DMS 273 treated with DMSO at 0.1 percent for 48 hours (cell line): Measurements from ENCODE around the gene TMEM176B.

Experiments
- DNase-seq: peaks from one replicate; lab custom pipeline; 2025; lab: John Stamatoyannopoulos, UW

The TMEM176B gene

DNA sequence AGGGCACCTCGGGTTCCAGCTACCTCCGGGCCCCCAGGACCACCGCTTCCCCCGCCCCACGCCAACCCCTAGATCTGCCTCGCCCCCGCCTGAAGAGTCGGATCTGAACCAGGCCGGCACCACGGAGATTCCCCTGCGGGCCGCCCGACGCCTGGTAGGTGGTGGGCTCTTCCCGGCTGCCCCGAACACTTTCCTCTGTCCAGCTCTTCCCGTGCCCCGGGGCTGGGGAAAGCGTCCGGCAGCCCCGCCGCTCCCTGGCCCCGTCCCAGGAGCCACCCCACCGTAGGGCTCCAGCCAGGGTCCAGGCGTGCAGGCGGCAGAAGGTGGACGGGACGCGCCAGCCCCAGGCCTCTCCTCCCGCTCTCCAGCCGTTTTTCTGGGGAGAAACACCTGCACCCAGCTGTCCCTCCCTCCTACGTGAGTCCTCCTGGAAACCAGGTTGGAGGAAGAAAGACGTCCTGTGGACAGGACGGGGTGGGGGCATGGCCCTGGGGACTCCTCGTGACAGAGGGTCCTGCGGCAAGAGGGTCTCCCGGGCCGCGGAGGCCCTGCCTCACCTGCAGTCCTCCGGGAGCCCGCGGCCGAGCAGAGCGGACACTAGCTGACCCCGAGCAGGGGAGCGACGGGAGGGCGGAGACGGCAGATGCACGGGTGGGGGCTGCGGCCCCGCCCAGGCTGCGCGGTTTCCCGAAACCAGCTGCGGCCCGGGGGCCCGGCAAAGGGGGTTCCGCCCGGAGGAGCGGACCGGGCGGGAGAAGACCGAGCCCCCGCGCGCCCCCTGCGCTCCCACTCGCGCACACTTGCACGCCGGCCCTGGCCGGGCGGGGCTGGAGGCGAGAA is at the start of gene TMEM176B:
TMEM176B (minus strand) TSS at position 624 of the 840 bp plus-strand sequence. CDS start 3,795 bp downstream, outside the sequence.
- no peak for DNase-seq

DNA sequence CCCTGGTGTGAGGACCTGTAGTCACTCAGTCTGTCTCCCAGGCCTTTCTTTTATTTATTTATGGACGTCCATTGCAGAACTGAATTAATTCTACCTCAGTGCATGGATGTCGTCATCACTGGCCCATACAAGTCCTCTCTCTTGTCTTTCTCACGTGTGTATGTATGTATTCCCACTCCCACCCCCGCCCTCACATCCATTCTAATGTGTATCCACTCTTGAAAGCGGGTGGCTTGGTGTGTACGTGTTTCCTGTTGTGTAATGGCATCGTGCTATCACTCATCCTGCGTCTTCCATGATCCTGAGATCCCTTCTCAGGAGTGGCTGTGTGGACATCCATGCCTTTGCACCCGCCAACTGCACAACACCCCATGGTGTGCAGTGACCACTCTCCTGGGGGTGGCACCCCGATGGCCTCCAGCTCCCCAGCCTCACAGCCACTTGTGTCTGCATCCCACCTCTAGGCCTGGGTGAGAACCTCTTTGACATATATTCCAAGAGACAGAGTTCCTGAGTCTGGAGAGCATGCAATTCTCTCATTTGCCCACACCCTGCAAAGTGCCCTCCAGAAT is 49.1 kb upstream of the TMEM176B start:
- DNase-seq = no peak

DNA sequence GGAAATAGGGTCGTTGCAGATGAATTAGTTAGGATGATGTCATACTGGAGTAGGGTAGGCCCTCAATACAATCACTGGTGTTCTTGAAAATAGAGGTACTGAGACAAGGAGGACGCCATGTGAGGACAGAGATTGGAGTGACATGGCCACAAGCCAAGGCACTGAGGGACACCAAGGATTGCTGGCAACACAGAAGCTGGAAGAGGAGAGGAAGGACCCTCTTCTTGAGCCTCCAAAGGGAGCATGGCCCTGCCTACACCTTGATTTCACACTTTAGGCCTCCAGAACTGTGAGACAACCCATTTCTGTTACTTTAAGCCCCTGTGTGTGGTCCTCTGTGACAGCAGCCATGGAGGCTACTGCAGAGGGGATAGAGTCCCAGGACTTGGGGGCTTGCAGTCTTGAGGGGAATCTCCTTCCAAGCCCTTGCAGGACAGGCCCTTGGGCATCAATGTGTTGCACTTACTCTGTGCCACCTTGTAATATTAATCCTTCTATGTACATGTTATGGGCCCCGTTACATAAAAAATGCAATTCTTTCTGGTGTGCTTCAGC is 48.5 kb upstream of the TMEM176B start:
- DNase-seq = no peak

DNA sequence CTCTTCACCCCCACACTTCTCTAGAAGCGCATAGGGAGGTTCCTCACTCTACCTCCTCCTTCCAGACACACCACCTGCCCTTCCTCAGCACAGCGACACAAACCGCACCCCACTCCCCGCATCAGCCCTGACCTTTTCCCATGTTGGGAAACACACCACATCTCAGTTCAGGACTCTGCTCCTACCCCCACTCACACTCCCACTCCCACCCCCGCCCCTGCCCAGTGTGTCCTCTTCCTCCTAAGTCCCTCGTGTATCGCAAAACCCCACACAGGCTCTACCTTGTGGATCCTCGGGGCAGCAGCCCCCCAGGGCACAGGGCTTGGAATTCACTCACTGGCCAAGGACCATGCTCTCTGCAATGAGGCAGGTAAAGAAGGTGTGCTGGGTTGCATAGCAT is 47.9 kb upstream of the TMEM176B start:
- no peak for DNase-seq

DNA sequence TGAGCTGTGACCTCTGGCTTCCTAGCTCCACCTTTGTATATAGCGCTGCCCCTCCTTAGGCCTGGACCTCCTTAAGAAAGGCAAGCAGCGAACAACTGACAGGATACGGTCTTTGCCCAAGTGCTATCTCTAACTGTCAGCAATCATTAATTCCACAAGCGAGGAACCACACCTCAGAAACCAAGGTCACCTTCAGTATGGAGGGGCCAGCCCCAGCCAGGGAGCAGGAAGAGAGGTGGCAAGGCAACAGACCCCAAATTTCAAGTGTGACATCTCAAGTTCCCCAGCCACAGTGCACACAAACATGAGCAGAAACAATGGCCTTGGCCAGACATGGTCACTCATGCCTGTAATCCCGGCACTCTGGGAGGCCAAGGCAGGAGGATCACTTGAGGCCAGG is 47.4 kb upstream of the TMEM176B start:
- no peak for DNase-seq

DNA sequence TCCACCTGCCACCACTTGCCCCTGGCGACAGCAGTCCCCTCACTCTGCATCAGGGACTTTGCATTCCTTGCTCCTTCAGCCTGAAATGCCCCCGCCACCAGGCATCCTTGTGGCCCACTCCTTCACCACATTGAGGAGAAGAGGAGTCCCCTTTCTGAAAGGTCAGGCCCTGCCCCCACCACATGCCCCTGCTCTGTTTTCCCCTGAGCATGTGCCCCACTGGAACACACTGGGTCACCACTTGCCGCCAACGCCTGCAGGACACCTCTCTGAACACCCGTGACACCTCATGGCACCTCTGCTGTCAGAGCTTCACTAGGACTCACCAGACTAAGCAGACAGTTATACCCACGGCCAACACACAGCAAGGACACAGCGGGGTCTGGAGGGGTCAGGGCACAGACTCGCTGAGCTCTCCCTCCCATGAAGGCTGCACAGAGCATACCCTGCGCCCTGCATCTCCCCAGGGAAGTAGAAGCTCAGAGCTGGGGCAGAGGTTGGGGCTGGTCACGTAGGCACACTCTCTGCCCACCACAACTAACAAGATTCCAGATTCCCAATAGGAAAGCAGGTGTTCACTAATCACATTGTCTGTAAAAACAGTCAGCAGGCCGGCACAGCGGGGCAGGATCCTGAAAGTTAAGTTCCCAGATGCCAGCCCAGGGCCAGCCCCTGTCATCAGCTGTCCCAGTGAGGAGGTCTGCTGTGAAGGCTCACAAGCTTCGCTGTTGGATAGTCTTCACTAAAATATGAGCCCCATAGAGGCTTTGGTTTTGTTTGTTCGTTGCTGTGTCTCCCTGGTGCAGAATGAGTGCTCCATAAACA is 46.3 kb upstream of the TMEM176B start:
- DNase-seq = no peak

DNA sequence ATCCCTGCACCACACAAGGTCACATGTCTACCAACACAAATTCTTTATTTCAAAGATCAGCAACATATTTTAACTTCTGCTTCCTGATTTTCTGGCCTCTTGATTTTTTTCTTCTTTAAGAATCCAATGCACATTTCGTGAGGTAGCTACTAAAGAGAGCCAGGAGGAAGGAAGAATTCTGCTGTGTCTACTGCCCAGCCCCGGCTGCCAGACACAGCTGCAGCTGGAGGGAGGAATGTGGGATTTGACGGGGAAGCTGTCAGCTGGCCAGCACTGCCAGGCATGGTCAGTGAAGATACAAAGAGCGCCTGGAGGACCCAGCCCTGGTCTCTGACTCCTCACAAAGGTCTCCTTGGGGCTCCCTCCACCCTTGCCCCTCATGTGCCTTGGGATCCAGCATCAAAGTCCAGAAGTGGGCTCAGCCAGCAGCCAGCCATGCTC is 45.3 kb upstream of the TMEM176B start:
- no peak for DNase-seq

DNA sequence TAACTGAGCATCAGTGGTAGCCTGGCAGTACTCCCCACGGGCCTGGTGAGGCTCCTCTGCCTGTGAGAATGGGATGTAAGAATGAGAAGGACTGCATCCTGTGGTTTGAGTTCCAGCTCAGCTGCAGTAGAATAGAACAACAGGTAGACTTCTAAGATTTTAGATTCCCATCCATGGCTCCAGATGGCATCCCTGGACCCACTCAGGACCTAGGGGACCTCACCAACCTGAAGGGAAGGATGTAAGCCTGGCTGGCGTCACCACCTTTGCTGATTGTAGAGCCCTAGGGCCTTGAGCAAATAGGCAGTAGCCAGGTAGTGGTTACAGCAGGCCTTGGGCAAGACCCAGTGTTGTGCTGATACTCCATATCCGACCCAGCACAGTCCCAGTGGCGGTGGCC is 42.6 kb upstream of the TMEM176B start:
- DNase-seq = no peak

DNA sequence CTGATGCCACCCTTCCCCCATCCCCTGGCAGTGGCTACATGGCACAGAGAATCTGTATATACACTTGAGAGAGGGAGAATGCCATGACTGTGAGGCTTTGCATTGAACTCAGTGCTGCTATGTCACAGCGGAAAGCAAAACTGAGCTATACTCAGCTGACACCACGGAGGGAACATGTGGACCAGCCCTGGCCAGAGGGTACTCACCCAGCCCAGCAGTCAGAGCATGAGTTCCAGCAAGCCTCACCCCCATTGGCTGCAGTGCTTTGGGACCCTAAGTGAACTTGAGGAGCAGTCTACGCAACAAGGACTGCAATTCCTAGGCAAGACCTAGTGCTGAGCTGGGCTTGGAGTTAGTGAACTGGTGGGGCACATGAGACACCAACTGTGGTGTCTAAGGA is 41.9 kb upstream of the TMEM176B start:
- no peak for DNase-seq

DNA sequence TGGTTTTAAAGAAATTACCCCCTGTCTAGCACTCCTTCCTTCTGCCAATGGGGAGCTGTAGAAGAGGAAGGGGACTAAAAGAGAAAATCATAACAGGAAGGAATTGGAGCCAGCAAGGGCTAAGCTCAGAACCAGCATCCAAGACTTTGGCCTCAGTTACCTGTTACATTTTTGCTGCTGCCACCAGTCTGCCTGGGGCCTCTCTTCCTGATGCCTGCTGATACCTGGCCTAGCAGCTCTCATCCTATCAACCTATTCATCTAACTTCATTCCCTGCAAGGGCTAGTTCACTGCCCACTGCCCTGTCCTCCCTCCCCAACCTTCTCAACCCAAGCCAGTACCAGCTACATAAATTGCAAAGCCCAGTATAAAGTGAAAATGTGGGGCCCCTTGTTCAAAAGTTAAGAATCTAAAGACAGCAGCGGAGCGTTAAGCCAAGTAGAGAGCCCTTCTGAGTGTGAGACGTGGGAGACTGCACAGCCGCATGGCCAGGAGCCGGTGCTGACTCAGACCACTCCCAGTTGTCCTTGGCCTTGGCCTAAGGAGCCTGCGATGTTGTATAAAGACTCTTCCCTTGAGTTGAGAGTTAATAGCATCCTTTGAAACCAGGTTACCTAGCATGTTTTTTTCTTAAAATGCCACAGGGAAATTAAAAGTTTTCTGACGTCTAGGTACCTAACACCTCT is 38.9 kb upstream of the TMEM176B start:
- DNase-seq = no peak

DNA sequence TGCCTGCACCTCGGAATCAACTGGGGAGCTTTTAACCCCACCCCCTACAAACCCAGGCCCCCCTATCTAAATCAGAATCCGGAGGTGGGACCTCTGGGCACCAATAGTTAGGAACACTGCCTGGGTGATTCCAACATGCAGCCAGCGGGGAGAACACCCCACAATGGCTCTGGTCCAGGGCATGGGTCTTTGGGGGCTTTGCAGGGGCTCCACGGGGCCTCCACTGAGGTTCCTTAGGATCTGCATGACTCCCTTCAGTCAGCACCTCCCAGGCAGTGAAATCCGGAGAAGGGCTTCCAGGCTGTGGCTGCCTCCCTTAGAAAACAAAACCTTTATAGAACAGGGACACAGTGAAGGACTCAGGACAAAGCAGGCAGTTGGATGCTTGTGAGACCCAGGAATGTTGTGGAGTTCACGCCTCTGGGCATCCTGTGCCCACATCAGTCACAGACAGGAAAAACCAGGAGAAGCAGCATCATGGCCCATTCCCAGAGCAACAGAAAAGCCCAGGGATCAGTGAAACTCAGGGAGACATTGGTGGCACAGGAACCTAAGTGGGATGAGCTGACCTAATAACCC is 35.6 kb upstream of the TMEM176B start:
- no peak for DNase-seq

DNA sequence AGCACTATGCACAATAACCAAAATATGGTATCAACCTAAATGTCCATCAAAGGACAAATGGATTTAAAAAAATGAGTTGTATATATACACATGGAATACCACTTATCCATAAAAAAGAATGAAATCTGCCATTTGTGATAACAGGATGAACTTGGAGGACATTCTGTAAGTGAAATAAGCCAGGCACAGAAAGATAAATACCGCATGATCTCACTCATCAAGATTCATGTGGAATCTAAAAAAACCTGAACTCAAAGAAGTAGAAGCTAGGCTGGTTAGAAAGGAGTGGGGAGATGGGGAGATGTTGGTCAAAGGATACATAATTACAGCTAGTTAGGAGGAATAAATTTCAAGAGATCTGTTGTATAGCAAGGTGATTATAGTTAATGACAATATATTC is 34.9 kb upstream of the TMEM176B start:
- no peak for DNase-seq

DNA sequence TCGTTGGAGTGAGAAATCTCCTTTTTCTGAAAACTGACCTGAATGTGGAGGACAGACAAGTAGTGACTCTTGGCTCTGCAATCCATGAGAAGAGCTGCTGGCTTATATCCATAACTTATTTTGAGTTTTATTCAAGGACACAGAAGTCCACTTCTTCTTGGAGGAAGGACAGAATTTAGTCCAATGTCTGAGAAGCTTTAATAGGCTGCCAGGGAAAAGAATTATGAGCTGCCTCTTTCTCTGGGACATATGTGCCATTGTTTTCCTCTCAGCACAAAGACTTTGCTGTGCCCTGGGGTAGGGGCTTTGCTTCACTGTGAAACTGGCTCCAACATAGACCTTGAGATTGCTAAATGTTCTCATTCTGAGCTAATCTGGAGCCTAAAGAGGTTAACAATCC is 31.7 kb upstream of the TMEM176B start:
- no peak for DNase-seq

DNA sequence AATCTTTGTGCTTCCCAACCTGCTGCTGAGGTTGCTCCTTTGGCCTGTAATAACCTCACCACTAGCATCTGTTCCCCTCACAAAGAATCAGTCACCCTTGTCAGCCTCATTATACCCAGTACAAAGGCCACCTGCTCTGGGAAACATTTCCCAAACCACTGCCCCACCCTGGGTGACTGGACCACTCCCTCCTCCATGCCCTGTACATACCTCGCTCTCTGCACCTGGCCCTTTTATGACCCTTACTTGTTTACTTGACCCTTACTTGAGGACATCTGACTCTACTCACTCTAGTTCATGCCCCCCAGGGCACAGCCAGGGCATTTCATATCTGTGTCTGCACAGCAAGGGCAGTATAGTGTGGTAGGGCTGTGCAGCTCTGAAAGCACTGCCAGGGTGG is 30.8 kb upstream of the TMEM176B start:
- peak; percentile 30 for DNase-seq

DNA sequence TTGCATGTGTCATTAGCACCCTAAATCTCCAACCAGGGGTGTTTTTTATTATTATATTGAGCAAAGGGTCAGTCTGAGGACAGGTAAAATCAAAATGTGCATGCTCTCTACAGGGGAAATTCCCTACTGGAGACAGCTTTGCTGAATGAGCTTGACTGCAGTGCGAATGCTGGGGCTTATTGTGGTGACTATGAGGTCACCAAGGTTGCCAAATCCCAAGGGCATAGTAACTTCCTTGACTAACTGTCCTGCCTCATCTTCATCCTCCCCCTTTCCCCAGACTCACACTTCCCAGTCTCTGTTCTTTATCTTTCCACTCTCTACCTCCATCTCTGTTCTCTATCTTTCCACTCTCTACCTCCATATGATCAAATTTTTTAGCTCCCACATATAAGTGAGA is 29.3 kb upstream of the TMEM176B start:
- no peak for DNase-seq

DNA sequence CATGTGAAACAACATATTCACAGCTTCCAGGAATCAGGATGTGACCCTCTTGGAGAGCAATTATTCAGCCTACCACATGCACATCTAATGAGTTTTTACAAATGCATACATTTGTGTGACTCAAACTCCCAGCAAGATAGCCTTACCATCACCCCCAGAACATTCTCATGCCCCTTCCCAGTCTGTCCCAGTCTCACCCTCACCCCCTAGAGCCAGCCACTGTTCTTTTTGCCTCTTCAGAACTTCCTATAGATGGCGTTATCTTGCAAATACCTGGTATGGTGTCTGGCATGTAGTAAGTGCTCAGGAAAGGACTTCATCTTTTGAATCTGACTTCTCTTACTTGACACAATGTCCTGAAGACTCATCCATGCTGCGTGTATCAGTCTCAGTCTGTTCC is 28.2 kb upstream of the TMEM176B start:
- no peak for DNase-seq

DNA sequence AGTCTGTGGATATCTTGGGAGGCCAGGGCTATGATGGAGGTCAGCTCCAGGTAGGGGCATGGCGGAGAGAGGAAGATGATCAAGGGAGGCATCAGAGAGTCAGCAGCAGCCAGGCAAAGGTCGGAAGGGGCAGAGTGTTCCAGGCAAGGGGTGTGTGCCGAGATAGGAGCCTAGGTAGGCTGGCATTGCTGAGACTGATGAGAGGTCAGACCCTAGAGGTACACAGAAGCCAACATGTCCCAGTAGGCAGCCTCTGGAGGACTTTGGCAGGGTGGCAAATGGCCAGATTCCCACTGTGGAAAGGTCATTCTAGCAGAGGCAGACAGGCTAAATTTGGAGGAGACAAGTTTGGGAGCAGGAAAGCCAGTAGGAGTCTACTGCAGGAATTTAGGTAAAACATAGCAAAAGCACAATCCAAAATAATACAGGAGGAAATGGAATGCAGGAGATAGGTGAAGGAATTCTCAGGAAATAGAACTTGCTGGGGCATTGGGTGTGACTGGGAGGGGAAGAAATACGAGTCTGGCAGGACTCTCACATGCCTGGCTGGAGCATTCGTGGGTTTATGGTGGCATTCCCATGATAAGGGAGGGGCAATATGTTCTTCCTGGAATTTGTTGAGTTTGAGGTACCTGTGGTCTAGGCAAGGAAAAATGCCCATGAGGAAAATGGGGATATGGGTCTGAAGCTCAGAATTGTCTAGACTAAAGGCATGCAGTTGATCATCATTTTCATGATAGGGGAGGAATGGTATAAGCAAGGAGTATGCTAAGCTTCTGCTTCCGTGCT is 26.1 kb upstream of the TMEM176B start:
- no peak for DNase-seq

DNA sequence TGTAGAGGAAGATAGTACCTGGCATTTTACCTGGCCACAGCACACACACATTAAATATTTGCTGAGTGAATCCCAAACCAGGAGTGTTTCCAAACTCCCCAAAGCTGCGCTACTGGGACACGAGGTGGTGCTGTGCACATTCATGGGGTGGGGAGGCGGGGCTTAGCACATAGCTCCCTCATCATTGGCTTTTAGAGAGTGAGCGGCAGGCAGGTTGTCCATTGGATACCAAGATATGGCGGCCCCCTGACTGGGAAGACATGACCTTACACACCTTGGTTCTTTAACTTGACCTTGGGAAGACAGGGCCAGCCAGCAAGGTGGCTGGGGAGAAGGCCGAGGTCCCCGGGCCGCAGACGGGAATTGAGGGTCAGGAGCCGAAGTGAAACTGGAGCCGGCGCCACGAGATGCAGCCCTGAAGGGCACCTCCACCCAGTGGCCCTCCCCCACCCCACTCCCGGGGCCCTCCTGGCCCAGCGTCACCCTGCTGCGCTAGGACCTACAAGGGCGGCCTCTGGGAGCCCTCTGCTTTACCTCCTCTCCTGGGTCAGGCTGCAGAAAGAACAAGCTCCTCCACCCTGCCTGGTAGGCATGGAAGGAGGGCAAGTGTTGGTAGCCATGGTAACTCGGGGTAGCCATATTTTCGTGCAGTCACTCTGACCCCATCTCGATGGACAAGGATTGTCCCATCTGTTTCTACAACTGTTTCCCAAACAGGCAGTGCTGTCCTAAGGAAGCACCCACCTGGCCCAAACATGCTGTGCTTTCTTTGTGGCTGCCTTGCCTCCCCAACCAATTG is 24.4 kb upstream of the TMEM176B start:
- DNase-seq = no peak

DNA sequence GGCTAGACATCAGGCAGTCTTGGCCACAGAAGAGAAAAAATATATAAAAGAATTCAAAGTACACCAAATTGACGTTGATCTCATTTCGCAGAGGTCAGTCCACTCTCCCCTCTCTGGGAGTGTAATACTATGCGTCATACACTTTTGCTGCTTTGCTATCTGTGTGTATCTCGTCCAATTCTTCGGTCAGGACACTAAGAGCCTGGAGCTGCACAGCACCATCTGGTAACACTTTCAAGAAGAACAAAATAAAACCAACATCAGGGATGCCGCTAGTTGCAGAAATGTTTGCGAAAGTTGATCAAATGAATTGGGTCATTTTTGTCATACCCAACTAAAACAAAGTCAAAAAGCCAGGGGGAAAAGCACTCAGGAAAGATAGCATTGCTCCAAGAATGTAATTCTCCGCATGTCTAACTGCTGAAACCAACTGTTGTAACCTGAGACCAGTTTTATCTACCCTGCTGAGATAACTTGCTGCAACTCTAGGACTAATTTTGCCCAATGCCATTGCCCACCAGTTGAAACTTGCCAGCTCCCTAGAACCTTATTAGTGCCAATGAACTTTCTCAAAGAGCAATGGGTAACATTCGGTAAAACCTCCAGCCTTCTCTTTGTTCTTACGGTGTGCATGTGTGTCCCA is 23.4 kb upstream of the TMEM176B start:
- no peak for DNase-seq
